SK-N-MC (cell line): ENCODE data around the gene TMEM181.

Experiments used
- EZH2 ChIP-seq: fragments of 200-600 bp; sonication (generic); IDR thresholded peaks from one replicate; pipeline ENCODE4 v1.6.1; 2017; ENCODE audit warnings: antibody characterized with exemption
- POLR2AphosphoS5 ChIP-seq: IDR thresholded peaks from 2 replicates; pipeline ENCODE4 v1.6.1; 2012; ENCODE audit warnings: mild to moderate bottlenecking, low read depth, low read length, borderline replicate concordance

- no peak for TF ChIP-seq EZH2
- TF ChIP-seq POLR2AphosphoS5: no peak
Observed at GRCh38 chr6:158512809-158513208, 47.1 kb upstream of the TMEM181 start.
